MM.1S (cell line): ENCODE data around the gene AKAP8L.

ENCODE experiments used
- DNase-seq: peaks from one replicate; pipeline ENCODE4 v3.0.0-alpha.2; 2015
- H2AFZ ChIP-seq: fragments of 300-600 bp; sonication (generic); 2 replicates; pipeline ENCODE4 v1.6.0; 2016; ENCODE audit warnings: antibody characterized with exemption, low read length
- H3F3A ChIP-seq: fragments of 300-600 bp; sonication (generic); 2 replicates; pipeline ENCODE4 v1.6.1; 2016; ENCODE audit warnings: mild to moderate bottlenecking, antibody characterized with exemption, low read length, moderate library complexity, mixed read lengths; ENCODE audit not compliant: insufficient read depth
- H3K27ac ChIP-seq: fragments of 300-600 bp; sonication (generic); 2 replicates; pipeline ENCODE4 v1.5.1; 2016; ENCODE audit warnings: mild to moderate bottlenecking, low read length
- H3K27me3 ChIP-seq: fragments of 300-600 bp; sonication (generic); replicated peaks from 2 replicates; pipeline ENCODE4 v1.6.0; 2016; ENCODE audit warnings: low read length; ENCODE audit not compliant: insufficient read depth
- H3K36me3 ChIP-seq: fragments of 300-600 bp; sonication (generic); replicated peaks from 2 replicates; pipeline ENCODE4 v1.6.1; 2016; ENCODE audit warnings: mild to moderate bottlenecking, low read length, mixed read lengths; ENCODE audit not compliant: insufficient read depth
- H3K4me1 ChIP-seq: fragments of 300-600 bp; sonication (generic); 2 replicates; pipeline ENCODE4 v1.6.1; 2016; ENCODE audit warnings: low read length, mixed read lengths
- H3K4me2 ChIP-seq: fragments of 300-600 bp; sonication (generic); 2 replicates; pipeline ENCODE4 v1.6.0; 2016; ENCODE audit warnings: low read depth, low read length
- H3K4me3 ChIP-seq: fragments of 300-600 bp; sonication (generic); 2 replicates; pipeline ENCODE4 v1.5.1; 2016; ENCODE audit warnings: low read length, mixed read lengths
- H3K79me2 ChIP-seq: fragments of 300-600 bp; sonication (generic); 2 replicates; pipeline ENCODE4 v1.6.1; 2016; ENCODE audit warnings: mixed run types, low read length, mixed read lengths
- H3K9ac ChIP-seq: fragments of 300-600 bp; sonication (generic); 2 replicates; pipeline ENCODE4 v1.6.1; 2016; ENCODE audit warnings: low read length, mixed read lengths
- H3K9me2 ChIP-seq: fragments of 300-600 bp; sonication (generic); replicated peaks from 2 replicates; pipeline ENCODE4 v1.6.1; 2016; ENCODE audit warnings: mild to moderate bottlenecking, low read length, mixed read lengths; ENCODE audit not compliant: insufficient read depth
- H3K9me3 ChIP-seq: fragments of 300-600 bp; sonication (generic); replicated peaks from 2 replicates; pipeline ENCODE4 v1.6.1; 2016; ENCODE audit warnings: mild to moderate bottlenecking, low read length, mixed read lengths; ENCODE audit not compliant: insufficient read depth
- H4K20me1 ChIP-seq: fragments of 300-600 bp; sonication (generic); 2 replicates; pipeline ENCODE4 v1.6.1; 2016; ENCODE audit warnings: mild to moderate bottlenecking, low read length, moderate library complexity, mixed read lengths; ENCODE audit not compliant: insufficient read depth
- EZH2 ChIP-seq: fragments of 300-600 bp; sonication (generic); optimal IDR thresholded peaks from 2 replicates; pipeline ENCODE3; 2017; ENCODE audit warnings: low read depth, mild to moderate bottlenecking, antibody characterized with exemption, low read length, mixed read lengths
- EZH2phosphoT487 ChIP-seq: fragments of 300-600 bp; sonication (generic); IDR thresholded peaks from 2 replicates; pipeline ENCODE4 v1.6.1; 2018; ENCODE audit warnings: antibody characterized with exemption, low read length
- TF ChIP-seq, protein P1 (sequence below): fragments of 300-600 bp; sonication (generic); IDR thresholded peaks from 2 replicates; pipeline ENCODE4 v1.5.1; 2016; ENCODE audit warnings: antibody characterized with exemption, low read length, mixed read lengths

The AKAP8L gene

DNA sequence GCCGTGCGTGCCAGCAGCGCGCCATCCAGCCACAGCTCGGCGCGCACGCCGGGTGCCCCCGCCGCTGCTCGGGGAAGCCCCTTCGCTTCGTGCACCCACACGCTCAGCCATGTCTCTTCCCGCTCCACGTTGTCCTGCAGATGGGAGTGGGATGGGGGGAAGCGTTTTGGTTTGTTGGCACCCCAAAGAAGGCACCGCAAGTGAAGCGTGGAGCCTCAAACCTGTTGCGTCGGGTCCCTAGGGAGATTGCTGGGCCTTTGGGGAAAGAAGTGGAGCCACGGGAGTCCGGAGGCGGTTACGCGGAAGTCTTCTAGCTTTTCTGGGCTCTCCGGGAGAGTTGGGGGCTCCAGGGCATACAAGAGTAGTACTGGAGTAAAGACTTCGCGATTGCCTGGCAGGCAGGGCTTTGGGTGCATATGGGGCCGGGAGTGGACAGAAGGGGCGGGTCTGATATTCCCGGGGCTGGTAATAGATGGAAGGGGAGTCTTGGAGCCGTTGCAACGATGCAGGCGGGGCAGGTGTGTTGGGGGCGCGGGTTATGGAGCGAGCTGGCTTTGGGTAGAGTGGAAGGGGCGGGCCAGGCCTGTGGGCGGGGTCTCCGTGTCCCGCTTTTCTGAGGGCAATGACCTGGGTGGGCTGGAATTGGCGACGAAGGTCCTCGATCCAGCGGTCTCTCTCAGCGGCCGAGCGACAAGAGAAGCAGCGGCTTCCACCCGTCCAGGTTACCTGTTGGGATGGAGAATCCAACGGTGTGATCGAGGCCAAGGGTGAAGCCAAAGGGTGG, 39.1 kb upstream of the AKAP8L start:
- Histone ChIP-seq H3K36me3 (no peaks in the 10 kb centered on the region; the same call in none of the 2 replicates), H3K4me2 (no peak overlapping the region), H3K4me3 (no peak overlapping the region), H3K4me1 (no peaks in the 10 kb centered on the region), H4K20me1 (no peaks in the 10 kb centered on the region), H3K27ac (no peak overlapping the region), H3K9ac (no peak overlapping the region), H3F3A (no peaks in the 10 kb centered on the region), H2AFZ (no peak overlapping the region), H3K27me3 (no peaks in the 10 kb centered on the region), H3K9me3 (no peaks in the 10 kb centered on the region), H3K9me2 (no peaks in the 10 kb centered on the region), H3K79me2 (peaks cover 26% of the 10 kb centered on the region)
- TF ChIP-seq EZH2: no peak
- TF ChIP-seq, protein P1, sequence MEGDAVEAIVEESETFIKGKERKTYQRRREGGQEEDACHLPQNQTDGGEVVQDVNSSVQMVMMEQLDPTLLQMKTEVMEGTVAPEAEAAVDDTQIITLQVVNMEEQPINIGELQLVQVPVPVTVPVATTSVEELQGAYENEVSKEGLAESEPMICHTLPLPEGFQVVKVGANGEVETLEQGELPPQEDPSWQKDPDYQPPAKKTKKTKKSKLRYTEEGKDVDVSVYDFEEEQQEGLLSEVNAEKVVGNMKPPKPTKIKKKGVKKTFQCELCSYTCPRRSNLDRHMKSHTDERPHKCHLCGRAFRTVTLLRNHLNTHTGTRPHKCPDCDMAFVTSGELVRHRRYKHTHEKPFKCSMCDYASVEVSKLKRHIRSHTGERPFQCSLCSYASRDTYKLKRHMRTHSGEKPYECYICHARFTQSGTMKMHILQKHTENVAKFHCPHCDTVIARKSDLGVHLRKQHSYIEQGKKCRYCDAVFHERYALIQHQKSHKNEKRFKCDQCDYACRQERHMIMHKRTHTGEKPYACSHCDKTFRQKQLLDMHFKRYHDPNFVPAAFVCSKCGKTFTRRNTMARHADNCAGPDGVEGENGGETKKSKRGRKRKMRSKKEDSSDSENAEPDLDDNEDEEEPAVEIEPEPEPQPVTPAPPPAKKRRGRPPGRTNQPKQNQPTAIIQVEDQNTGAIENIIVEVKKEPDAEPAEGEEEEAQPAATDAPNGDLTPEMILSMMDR: no peak
- TF ChIP-seq EZH2phosphoT487: no peak
- no peak for DNase-seq

DNA sequence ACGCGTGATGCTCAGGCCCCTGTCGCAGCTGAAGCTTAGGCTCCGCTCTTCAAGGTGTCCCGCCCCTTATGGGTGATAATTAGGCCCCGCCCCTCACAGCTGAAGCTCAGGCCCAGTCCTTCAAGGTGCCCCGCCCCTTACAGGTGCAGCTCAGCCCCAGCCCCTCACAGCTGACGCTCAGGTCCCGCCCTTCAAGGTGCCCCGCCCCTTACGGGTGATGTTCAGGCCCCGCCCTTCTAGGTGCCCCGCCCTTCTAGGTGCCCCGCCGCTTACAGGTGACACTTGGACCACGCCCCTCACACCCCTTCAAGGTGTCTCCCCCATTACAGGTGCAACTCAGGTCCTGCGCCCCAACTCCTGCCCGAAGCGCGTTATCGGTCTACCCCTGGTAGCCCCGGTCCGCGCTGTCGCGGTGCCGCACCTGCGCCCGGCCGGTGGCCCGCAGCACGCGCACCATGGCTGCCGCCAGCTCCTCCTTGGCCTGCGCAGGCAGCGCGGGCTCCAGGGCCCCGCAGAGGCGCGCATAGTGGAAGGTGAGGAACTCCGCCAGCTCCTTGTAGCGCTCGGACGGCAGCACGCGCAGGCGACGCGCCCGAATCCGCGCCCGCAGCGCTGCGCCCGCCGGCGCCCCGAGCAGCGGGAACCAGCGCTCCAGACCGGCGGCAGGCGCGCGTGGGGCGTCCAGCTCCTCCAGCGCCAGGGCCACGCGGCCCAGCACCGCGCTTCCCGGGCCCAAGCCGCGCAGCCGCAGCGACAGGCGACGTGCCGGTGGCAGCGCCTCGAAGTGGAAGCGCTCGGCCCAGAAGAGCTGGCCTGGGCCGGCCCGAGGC, 38.3 kb upstream of the AKAP8L start:
- H3K4me3 ChIP-seq: no peak overlapping the region
- no peaks in the 10 kb centered on the region for H3K9me2 ChIP-seq
- H2AFZ ChIP-seq: no peak overlapping the region
- H3K9me3 ChIP-seq: no peaks in the 10 kb centered on the region
- H3K36me3 ChIP-seq: no peaks in the 10 kb centered on the region; the same call in none of the 2 replicates
- H3K27ac ChIP-seq: no peak overlapping the region
- no peaks in the 10 kb centered on the region for H3K4me1 ChIP-seq
- H3K9ac ChIP-seq: no peak overlapping the region
- H3K4me2 ChIP-seq: no peak overlapping the region
- no peak for DNase-seq
- TF ChIP-seq, protein P1: no peak
- no peak for TF ChIP-seq EZH2phosphoT487
- TF ChIP-seq EZH2: no peak
- H3K79me2 ChIP-seq: peaks cover 18% of the 10 kb centered on the region; the same call in 1 of the 2 replicates
- peaks cover 1% of the 10 kb centered on the region; the same call in 1 of the 2 replicates for H3F3A ChIP-seq
- H3K27me3 ChIP-seq: no peaks in the 10 kb centered on the region
- no peaks in the 10 kb centered on the region for H4K20me1 ChIP-seq

DNA sequence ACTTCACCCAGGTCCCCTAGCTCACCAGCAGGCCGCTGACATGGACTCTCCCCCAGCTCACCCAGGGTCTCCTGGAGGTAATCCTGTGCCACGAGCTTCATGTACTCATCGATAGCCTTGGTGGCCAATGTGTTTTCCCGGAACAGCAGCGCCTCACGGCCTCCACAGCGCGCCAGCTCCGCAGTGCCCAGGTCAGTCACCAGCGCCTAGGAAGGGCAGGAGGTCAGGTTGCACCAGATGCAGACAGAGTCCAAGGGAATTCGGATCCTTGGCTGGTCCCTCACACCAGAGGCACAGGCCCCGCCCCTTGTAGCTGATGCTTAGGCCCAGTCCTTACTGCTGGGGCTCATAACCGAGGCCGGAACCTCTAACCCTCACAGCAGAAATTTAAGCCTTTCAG, 37.7 kb upstream of the AKAP8L start:
- Histone ChIP-seq H3K9ac (no peak overlapping the region), H3K4me2 (no peak overlapping the region), H3K4me1 (no peaks in the 10 kb centered on the region), H3K9me3 (no peaks in the 10 kb centered on the region), H4K20me1 (no peaks in the 10 kb centered on the region), H2AFZ (no peak overlapping the region), H3K9me2 (no peaks in the 10 kb centered on the region), H3F3A (peaks cover 8% of the 10 kb centered on the region; the same call in 1 of the 2 replicates), H3K27me3 (no peaks in the 10 kb centered on the region), H3K4me3 (no peak overlapping the region), H3K27ac (no peak overlapping the region), H3K79me2 (peaks cover 12% of the 10 kb centered on the region; the same call in 1 of the 2 replicates), H3K36me3 (no peaks in the 10 kb centered on the region; the same call in none of the 2 replicates)
- TF ChIP-seq, protein P1: no peak
- TF ChIP-seq EZH2phosphoT487: no peak
- TF ChIP-seq EZH2: no peak
- no peak for DNase-seq
